Neural cell (in vitro differentiated cells): ENCODE data around the gene PARD3B. TPM values are rescaled to one million over a fixed set of nuclear protein-coding genes. Genes with fewer than 3 reads are reported as not detected.

ENCODE experiments used
- H2AFZ ChIP-seq: fragments of 200-600, 300-800 bp; sonication (generic), shearing (Covaris generic); 2 replicates; pipeline ENCODE4 v1.6.0; 2014; ENCODE audit warnings: low read depth, mild to moderate bottlenecking, antibody characterized with exemption, low read length, moderate library complexity
- H3F3A ChIP-seq: fragments of 200-600 bp; shearing (Covaris generic); 2 replicates; pipeline ENCODE4 v1.6.1; 2016; ENCODE audit warnings: mild to moderate bottlenecking, moderate library complexity, mixed read lengths, antibody characterized with exemption, low read length; ENCODE audit not compliant: insufficient read depth, poor library complexity, severe bottlenecking
- H3K27ac ChIP-seq: fragments of 200-600, 300-800 bp; sonication (generic), shearing (Covaris generic); 2 replicates; pipeline ENCODE4 v1.5.1; 2014; ENCODE audit warnings: mild to moderate bottlenecking, low read length, moderate library complexity
- H3K27me3 ChIP-seq: fragments of 300-800, 200-600 bp; sonication (generic), shearing (Covaris generic); 2 replicates; pipeline ENCODE4 v1.6.0; 2014; ENCODE audit warnings: mild to moderate bottlenecking, low read depth, low read length, moderate library complexity; ENCODE audit not compliant: insufficient read depth
- H3K36me3 ChIP-seq: fragments of 300-800, 200-600 bp; sonication (generic), shearing (Covaris generic); 2 replicates; pipeline ENCODE4 v1.5.1; 2014; ENCODE audit warnings: mild to moderate bottlenecking, antibody characterized with exemption, low read length, moderate library complexity; ENCODE audit not compliant: insufficient read depth
- H3K4me2 ChIP-seq: fragments of 300-800, 200-600 bp; sonication (generic), shearing (Covaris generic); 2 replicates; pipeline ENCODE4 v1.6.0; 2014; ENCODE audit warnings: mild to moderate bottlenecking, low read length
- H3K4me3 ChIP-seq: fragments of 300-800, 200-600 bp; sonication (generic), shearing (Covaris generic); 2 replicates; pipeline ENCODE4 v1.5.1; 2014; ENCODE audit warnings: mild to moderate bottlenecking, low read length, moderate library complexity
- H3K79me2 ChIP-seq: fragments of 200-600 bp; shearing (Covaris generic); replicated peaks from 2 replicates; pipeline ENCODE4 v1.6.0; 2014; ENCODE audit warnings: mild to moderate bottlenecking, low read length, moderate library complexity; ENCODE audit not compliant: insufficient read depth
- H3K9ac ChIP-seq: fragments of 300-800, 200-600 bp; sonication (generic), shearing (Covaris generic); 2 replicates; pipeline ENCODE4 v1.6.1; 2016; ENCODE audit warnings: mild to moderate bottlenecking, low read length, mixed read lengths
- H3K9me2 ChIP-seq: fragments of 200-600 bp; shearing (Covaris generic); 2 replicates; pipeline ENCODE4 v1.6.1; 2016; ENCODE audit warnings: mild to moderate bottlenecking, low read length, mixed read lengths; ENCODE audit not compliant: insufficient read depth
- H3K9me3 ChIP-seq: fragments of 200-600, 300-800 bp; sonication (generic), shearing (Covaris generic); 2 replicates; pipeline ENCODE4 v1.6.1; 2016; ENCODE audit warnings: mild to moderate bottlenecking, mixed run types, low read length, moderate library complexity, mixed read lengths
- H4K20me1 ChIP-seq: fragments of 200-600 bp; shearing (Covaris generic); 2 replicates; pipeline ENCODE4 v1.6.1; 2016; ENCODE audit warnings: mild to moderate bottlenecking, mixed run types; ENCODE audit not compliant: insufficient read depth
- EP300 ChIP-seq: fragments of 450-650 bp; conservative IDR thresholded peaks from 2 replicates; pipeline ENCODE4 v1.6.1; 2014; ENCODE audit warnings: antibody characterized with exemption, mild to moderate bottlenecking, moderate library complexity; ENCODE audit not compliant: poor library complexity, severe bottlenecking
- EZH2 ChIP-seq: fragments of 200-600, 300-800 bp; shearing (Covaris generic), sonication (generic); IDR thresholded peaks from 2 replicates; pipeline ENCODE4 v1.6.1; 2014; ENCODE audit warnings: antibody characterized with exemption, low read length, borderline replicate concordance, mild to moderate bottlenecking; ENCODE audit not compliant: insufficient read depth, poor library complexity, severe bottlenecking
- MXI1 ChIP-seq: fragments of 450-650 bp; conservative IDR thresholded peaks from 2 replicates; pipeline ENCODE4 v1.6.1; 2014; ENCODE audit warnings: antibody characterized with exemption, mild to moderate bottlenecking; ENCODE audit not compliant: poor library complexity, severe bottlenecking
- POLR2AphosphoS5 ChIP-seq: IDR thresholded peaks from 2 replicates; pipeline ENCODE4 v1.6.1; 2012
- RAD21 ChIP-seq: fragments of 450-650 bp; conservative IDR thresholded peaks from 2 replicates; pipeline ENCODE4 v1.6.1; 2014; ENCODE audit warnings: antibody characterized with exemption, mild to moderate bottlenecking, moderate library complexity
- SMC3 ChIP-seq: fragments of 450-650 bp; conservative IDR thresholded peaks from 2 replicates; pipeline ENCODE4 v1.6.1; 2014; ENCODE audit warnings: antibody characterized with exemption, mild to moderate bottlenecking, moderate library complexity; ENCODE audit not compliant: poor library complexity
- TAF1 ChIP-seq: IDR thresholded peaks from 2 replicates; pipeline ENCODE4 v1.6.1; 2012; ENCODE audit warnings: low read depth
- polyA plus RNA-seq: library from polyadenylated mRNA; depleted of rRNA; stranded (reverse); fragments of >200 nt; gene quantifications from 2 replicates; pipeline ENCODE4 v1.2.3, GENCODE V29; 2014
- TF ChIP-seq, protein P1 (sequence below): IDR thresholded peaks from 2 replicates; pipeline ENCODE4 v1.6.1; 2012; ENCODE audit warnings: borderline replicate concordance
- TF ChIP-seq, protein P2 (sequence below): fragments of 450-650 bp; IDR thresholded peaks from 2 replicates; pipeline ENCODE4 v1.5.1; 2014; ENCODE audit warnings: antibody characterized with exemption, mild to moderate bottlenecking, moderate library complexity; ENCODE audit not compliant: poor library complexity, severe bottlenecking

PARD3B gene
- polyA plus RNA-seq, 1 donor from 2014 or later = 0.54 TPM

DNA sequence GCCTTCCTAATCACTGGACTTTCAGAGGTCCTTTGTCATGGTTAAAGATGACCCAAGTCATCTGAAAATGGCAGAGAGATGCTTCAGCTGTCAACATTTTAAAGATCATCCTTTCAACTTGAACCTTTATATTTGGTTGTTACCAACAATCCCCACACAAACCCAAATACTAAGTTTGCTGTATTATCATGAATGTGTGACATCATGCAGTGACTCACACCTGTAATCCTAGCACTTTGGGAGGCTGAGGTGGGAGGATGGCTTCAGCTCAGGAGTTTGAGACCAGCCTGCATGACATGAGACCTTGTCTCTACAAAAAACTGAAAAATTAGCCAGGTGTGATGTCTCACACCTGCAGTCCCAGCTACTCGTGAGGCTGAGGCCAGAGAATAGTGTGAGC lies 1081.8 kb downstream of the PARD3B start:
- Histone ChIP-seq H3K27ac (no peak overlapping the region), H4K20me1 (no peaks in the 10 kb centered on the region), H3K4me2 (no peak overlapping the region), H3K36me3 (no peaks in the 10 kb centered on the region), H3K79me2 (no peaks in the 10 kb centered on the region), H3F3A (no peaks in the 10 kb centered on the region), H3K4me3 (no peak overlapping the region), H2AFZ (no peak overlapping the region), H3K9ac (no peak overlapping the region), H3K27me3 (no peaks in the 10 kb centered on the region), H3K9me3 (no peaks in the 10 kb centered on the region), H3K9me2 (no peaks in the 10 kb centered on the region)
- TF ChIP-seq RAD21 = no peak
- TF ChIP-seq, protein P1, sequence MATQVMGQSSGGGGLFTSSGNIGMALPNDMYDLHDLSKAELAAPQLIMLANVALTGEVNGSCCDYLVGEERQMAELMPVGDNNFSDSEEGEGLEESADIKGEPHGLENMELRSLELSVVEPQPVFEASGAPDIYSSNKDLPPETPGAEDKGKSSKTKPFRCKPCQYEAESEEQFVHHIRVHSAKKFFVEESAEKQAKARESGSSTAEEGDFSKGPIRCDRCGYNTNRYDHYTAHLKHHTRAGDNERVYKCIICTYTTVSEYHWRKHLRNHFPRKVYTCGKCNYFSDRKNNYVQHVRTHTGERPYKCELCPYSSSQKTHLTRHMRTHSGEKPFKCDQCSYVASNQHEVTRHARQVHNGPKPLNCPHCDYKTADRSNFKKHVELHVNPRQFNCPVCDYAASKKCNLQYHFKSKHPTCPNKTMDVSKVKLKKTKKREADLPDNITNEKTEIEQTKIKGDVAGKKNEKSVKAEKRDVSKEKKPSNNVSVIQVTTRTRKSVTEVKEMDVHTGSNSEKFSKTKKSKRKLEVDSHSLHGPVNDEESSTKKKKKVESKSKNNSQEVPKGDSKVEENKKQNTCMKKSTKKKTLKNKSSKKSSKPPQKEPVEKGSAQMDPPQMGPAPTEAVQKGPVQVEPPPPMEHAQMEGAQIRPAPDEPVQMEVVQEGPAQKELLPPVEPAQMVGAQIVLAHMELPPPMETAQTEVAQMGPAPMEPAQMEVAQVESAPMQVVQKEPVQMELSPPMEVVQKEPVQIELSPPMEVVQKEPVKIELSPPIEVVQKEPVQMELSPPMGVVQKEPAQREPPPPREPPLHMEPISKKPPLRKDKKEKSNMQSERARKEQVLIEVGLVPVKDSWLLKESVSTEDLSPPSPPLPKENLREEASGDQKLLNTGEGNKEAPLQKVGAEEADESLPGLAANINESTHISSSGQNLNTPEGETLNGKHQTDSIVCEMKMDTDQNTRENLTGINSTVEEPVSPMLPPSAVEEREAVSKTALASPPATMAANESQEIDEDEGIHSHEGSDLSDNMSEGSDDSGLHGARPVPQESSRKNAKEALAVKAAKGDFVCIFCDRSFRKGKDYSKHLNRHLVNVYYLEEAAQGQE = no peak
- no peak for TF ChIP-seq EP300
- TF ChIP-seq TAF1 = no peak
- no peak for TF ChIP-seq SMC3
- TF ChIP-seq EZH2 = no peak
- TF ChIP-seq, protein P2, sequence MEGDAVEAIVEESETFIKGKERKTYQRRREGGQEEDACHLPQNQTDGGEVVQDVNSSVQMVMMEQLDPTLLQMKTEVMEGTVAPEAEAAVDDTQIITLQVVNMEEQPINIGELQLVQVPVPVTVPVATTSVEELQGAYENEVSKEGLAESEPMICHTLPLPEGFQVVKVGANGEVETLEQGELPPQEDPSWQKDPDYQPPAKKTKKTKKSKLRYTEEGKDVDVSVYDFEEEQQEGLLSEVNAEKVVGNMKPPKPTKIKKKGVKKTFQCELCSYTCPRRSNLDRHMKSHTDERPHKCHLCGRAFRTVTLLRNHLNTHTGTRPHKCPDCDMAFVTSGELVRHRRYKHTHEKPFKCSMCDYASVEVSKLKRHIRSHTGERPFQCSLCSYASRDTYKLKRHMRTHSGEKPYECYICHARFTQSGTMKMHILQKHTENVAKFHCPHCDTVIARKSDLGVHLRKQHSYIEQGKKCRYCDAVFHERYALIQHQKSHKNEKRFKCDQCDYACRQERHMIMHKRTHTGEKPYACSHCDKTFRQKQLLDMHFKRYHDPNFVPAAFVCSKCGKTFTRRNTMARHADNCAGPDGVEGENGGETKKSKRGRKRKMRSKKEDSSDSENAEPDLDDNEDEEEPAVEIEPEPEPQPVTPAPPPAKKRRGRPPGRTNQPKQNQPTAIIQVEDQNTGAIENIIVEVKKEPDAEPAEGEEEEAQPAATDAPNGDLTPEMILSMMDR = no peak
- no peak for TF ChIP-seq MXI1
- no peak for TF ChIP-seq POLR2AphosphoS5

DNA sequence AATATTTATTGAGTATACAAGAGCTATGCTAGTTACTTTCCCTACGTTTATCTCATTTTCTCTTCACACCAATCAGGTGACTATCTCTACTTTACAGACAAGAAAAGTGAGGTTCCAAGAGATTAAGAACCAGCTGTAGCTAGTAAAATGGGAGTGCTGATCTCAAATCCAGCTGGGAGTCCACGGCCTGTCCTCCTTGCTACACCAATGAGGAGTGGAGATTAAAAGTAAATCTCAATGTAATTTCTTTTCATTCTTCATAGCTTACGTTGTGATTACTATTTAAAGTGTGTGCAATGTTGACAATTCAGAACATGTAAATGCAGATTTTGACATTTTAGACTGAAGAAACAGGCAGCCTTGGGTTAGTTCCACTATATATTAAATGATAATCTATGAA lies 1083.1 kb downstream of the PARD3B start:
- no peaks in the 10 kb centered on the region for H3K36me3 ChIP-seq
- no peaks in the 10 kb centered on the region for H4K20me1 ChIP-seq
- H3K9me3 ChIP-seq = no peaks in the 10 kb centered on the region
- no peak overlapping the region for H2AFZ ChIP-seq
- H3K4me3 ChIP-seq = no peak overlapping the region
- H3K4me2 ChIP-seq = no peak overlapping the region
- no peak for TF ChIP-seq TAF1
- TF ChIP-seq POLR2AphosphoS5 = no peak
- no peak for TF ChIP-seq MXI1
- TF ChIP-seq, protein P2 = no peak
- no peak for TF ChIP-seq EZH2
- TF ChIP-seq SMC3 = no peak
- TF ChIP-seq, protein P1 = no peak
- no peak for TF ChIP-seq EP300
- no peak for TF ChIP-seq RAD21
- no peaks in the 10 kb centered on the region for H3K27me3 ChIP-seq
- H3K9ac ChIP-seq = no peak overlapping the region
- H3F3A ChIP-seq = no peaks in the 10 kb centered on the region
- no peaks in the 10 kb centered on the region for H3K79me2 ChIP-seq
- no peak overlapping the region for H3K27ac ChIP-seq
- H3K9me2 ChIP-seq = no peaks in the 10 kb centered on the region
